ENCODE results near the gene KRT36. TPM values are rescaled to one million over a fixed set of nuclear protein-coding genes. Genes with fewer than 3 reads are reported as not detected.

The KRT36 gene
- total RNA-seq, result not detected

GRCh38 chr17:41489531-41489930 lies at the start of gene KRT36:
TSS of gene KRT36 (minus strand) at chr17:41489910. CDS start at chr17:41489864, 46 bp downstream.
- DNase-seq, result no peak

- DNase-seq, result no peak
These were observed 49.4 kb upstream of the KRT36 start for GRCh38 chr17:41539071-41539492.

- no peak for DNase-seq
These were observed 48.9 kb upstream of the KRT36 start for GRCh38 chr17:41538565-41538991.

GRCh38 chr17:41537990-41538389 lies 48.3 kb upstream of the KRT36 start:
- DNase-seq, result no peak

GRCh38 chr17:41537614-41537954 lies 47.9 kb upstream of the KRT36 start:
- no peak for DNase-seq

- DNase-seq, result no peak
These were observed 47.3 kb upstream of the KRT36 start for GRCh38 chr17:41536741-41537613.

- DNase-seq, result no peak
These were observed 46.2 kb upstream of the KRT36 start for GRCh38 chr17:41535764-41536481.

- no peak for DNase-seq
These were observed 45.3 kb upstream of the KRT36 start for GRCh38 chr17:41534899-41535546.

GRCh38 chr17:41533613-41534012 lies 43.9 kb upstream of the KRT36 start:
- DNase-seq, result no peak

- no peak for DNase-seq
These were observed 43.3 kb upstream of the KRT36 start for GRCh38 chr17:41532947-41533570.

GRCh38 chr17:41531993-41532392 lies 42.3 kb upstream of the KRT36 start:
- no peak for DNase-seq

- no peak for DNase-seq
These were observed 40.6 kb upstream of the KRT36 start for GRCh38 chr17:41530062-41531048.

GRCh38 chr17:41529491-41529915 lies 39.8 kb upstream of the KRT36 start:
- no peak for DNase-seq

- no peak for DNase-seq
These were observed 39.2 kb upstream of the KRT36 start for GRCh38 chr17:41528959-41529353.

- no peak for DNase-seq
These were observed 37.6 kb upstream of the KRT36 start for GRCh38 chr17:41527063-41528023.

GRCh38 chr17:41524261-41524660 lies 34.6 kb upstream of the KRT36 start:
- DNase-seq, result no peak

GRCh38 chr17:41523787-41524186 lies 34.1 kb upstream of the KRT36 start:
- DNase-seq, result no peak

- no peak for DNase-seq
These were observed 33.5 kb upstream of the KRT36 start for GRCh38 chr17:41523225-41523593.

- DNase-seq, result no peak
These were observed 32.9 kb upstream of the KRT36 start for GRCh38 chr17:41522301-41523224.

Measured in occipital lobe (tissue), 2 donors.